GM21447 (cell line): ENCODE measurements around the gene GNAL.
"Not testable (repeated sequence)": the region's sequence is repeated elsewhere in the genome, so short reads cannot be mapped to it uniquely, and the experiment has no call there.

ENCODE experiments used
- ATAC-seq: cut with Tn5 transposase; IDR thresholded peaks from one replicate; pipeline ENCODE4 v1.9.1; 2021; ENCODE audit not compliant: unreplicated experiment

GNAL gene

DNA sequence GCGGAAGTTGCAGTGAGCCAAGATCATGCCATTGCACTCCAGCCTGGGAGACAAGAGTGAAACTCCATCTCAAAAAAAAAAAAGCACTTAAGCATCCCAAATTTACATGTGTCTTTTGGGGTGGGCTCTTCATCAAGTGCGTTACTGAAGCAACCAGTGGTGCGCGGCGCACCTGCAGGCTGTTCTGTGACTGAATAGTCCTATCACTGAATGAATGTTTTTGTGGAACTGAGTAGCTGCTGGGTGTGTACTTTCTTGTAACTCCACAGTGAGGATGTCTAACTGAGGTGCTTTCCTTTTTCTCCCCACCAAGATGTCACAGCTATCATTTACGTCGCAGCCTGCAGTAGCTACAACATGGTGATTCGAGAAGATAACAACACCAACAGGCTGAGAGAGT, 179.2 kb downstream of the GNAL start:
- ATAC-seq: no peak

DNA sequence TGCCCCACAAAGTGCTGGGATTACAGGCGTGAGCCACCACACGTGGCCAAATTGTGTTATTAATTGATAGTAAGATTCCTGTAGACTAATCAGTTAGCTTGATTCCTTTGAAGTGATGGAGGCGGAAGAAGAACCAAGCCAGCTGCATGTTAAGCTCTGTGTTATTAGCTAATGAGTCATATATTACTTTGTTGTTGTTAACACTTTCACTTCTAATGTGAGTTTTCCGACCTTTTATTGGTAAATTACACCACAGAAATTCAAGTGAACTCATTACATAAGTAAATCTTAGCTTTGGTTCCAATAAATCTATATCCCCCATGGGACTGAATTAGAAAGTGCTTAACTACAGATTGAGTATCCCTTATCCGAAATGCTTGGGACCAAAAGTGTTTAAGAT, 182.4 kb downstream of the GNAL start:
- no peak for ATAC-seq

DNA sequence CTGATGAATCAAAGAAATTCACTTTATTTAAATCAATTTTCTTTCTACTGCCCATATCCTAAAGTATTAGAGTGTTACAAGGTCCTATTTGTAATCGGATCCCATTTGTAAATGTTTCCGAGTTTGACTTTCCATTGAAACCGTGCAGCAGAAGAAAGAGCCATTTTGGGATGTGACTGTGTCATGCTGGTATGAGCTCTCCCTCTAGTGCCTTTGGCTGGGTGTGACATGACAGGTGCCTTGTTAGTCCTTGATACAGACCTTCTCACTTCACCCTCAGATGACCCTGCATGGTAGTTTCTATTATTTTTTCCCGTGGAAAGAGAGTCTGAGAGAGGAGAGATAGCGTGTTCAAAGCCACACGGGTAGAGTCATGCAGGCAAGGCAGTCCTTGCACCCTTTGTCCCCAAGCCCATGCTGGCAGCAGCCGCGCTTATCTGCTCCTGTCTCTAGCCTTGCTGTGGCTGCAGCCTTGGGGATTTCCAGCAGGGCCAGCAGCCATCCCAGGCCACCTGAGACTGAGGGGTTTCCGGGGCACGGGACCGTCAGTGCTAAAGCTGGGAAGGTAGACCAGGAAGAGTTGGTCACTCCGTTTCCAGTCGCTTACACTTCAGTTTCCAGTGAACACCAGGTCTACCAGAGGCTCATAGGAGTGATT, 183.5 kb downstream of the GNAL start:
- ATAC-seq: no peak

DNA sequence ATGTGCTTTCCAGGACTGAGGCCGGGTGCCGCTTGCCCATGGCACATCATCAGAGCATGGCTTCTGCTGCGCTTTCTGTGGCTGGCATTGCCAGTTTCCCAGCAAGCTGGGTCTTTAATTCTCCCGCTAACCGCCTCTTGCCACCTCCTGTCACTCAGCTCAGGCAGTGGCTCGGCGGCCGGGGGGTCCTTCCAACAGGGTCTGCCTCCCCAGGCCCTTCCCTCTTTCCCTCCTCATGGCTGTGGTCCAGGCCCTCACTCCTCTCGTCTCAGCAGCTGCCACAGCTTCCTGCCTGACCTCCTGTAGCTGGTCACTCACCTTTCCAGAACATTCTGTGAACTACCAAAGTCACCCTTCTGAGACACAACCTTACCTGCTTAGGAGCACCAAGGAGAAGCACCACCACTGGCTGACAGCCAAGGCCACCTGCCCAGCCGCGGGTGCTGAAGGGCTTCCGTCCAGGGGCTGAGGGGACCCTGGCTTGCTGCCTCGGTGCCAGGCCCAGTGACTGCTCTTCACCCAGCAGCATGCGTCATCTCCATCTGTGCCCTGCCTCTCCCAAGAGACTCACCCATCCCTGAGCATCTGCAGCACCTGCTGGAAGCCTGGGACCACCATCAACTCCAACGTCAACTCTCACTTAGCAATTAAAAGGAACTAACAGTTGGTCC, 184.7 kb downstream of the GNAL start:
- no peak for ATAC-seq

DNA sequence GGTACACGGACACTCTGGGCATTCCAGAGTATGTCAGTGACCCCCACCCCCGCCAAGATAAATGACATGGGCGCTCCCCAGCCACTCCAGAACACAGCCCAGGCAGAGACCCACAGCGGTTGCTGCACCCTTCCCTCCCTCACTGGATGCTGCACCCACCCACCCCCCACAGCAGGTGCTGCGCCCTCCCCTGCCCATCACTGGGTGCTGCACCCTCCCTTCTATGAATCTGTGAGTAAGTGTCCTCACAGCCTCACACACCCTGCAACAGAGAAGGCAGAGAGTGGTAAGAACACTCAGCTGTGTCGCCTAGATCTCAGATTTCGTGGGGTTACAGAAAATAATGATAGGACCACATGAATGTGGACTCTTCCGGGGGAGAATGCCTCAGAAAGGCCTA, 185.6 kb downstream of the GNAL start:
- no peak for ATAC-seq

DNA sequence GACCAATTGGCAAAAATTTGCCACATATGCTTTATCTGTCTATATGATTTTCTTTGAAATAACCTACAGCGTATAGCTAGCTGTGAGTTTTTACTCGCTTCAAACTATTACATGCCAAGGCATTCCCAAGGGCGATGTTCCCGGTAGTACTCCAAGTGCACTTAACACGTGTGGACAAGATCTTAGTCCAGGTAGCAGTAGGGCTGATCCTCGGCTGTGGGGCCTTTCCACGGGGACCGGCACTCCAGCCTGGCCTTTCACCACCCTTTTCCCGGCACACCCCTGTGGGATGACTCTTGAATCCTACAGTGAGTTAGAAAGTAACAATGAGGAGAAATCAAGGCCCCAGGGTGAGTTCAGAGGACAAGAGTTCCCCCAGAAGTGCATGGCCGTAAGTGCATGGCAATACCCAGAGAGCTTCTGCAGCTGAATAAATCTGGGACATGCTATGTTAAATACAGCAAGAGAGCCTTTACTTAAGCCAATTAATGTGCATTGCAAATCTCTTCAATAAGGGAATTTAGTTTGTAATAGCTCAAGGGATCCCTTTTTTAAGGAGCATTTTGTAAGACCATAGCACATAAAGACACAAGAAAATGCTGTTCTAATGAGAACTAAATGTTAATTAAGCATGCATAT, 188.6 kb downstream of the GNAL start:
- no peak for ATAC-seq

DNA sequence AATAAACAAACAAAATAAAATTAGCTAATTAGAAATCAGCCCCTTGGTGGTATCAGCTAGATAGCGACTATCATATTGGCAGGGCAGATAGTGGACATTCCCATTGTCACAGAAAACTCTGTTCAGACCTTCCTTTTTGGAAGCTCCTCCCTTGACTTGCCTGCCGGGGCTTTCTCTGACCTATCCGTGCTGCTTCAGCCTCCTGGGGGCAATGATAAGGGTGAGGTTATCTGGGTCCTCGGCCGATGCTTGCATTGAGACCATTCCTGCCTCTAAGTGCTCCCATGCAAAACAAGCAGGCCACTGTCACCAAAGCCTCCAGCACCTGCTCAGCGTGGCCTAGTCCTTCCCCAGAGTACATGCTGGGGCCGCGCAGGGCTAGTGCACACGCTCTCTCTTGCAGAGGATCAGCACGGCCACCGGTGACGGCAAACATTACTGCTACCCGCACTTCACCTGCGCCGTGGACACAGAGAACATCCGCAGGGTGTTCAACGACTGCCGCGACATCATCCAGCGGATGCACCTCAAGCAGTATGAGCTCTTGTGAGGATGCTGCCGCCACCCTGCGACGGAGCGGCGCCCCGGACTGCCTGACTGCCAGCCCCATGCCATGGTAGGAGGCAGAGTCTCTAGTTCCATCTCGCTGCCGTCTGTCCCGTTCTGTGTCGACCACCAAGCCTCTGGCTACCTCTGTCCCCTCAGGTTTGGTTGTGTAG, 191.7 kb downstream of the GNAL start:
- no peak for ATAC-seq

DNA sequence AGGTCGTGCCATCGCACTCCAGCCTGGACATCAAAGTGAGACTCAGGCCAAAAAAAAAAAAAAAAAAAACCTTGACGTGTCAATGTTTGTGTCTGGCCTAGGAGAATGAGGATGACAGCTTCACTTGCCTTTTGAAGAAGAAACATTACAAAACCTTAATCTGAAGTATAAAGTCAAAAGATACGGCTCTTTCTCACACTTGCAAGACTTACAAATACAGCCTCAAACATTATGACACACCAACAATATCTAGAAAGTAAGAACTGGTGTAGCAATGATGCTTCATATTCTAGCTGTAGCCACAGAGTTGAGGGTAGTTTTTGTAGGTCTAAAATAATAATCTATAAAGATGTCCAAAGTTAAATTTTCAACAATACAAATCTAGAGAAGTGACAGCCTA, 193.6 kb downstream of the GNAL start:
- ATAC-seq: no peak

DNA sequence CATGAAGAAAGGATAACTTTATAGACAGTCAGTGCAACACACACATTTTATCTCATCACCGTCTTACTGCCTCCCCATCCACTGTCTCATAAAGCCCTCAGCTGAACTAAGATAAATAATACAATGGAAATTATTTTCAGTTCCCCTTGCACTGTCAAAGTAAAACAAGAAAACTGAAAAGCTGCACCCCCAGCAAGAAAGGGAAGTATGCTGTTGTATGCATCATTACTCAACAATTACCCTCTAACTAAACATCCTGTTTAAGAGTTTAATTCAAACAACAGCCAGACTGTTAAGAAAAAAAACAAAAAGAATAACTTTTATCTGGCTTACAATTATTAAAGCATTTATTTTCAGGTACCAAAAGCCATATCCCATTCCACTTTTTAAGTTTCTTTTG, 194.1 kb downstream of the GNAL start:
- ATAC-seq: peak; percentile 89

DNA sequence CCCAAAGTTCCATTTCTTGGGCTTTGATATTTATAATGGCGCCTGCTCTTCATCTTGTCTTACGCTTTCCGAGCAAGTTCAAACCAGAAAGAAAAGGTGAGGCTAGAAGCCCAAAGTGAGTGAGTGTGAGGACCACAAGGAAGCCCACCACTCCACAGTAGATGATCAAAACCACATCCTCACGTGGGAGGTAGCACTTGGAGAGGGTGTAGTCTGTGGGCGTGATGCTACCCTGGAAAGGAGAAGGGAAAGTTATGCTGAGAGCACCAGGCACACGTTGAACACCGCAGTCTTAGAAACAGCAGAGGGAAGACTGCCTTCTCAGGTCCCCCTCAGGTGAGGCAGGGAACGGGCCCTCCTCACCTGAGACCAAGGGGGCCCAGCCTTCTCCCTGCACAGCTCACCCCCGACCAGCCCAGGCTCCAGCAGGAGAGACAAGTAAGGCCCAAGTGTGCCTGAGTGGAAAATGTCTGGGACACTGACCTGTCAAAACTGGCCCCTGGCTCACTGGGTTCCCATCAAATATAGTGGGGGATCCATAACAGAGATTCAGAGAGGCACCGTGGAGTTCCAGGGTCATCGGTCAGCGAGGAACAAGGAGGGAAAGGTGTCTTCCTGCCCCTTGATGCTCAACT, 195.4 kb downstream of the GNAL start:
- ATAC-seq: no peak

DNA sequence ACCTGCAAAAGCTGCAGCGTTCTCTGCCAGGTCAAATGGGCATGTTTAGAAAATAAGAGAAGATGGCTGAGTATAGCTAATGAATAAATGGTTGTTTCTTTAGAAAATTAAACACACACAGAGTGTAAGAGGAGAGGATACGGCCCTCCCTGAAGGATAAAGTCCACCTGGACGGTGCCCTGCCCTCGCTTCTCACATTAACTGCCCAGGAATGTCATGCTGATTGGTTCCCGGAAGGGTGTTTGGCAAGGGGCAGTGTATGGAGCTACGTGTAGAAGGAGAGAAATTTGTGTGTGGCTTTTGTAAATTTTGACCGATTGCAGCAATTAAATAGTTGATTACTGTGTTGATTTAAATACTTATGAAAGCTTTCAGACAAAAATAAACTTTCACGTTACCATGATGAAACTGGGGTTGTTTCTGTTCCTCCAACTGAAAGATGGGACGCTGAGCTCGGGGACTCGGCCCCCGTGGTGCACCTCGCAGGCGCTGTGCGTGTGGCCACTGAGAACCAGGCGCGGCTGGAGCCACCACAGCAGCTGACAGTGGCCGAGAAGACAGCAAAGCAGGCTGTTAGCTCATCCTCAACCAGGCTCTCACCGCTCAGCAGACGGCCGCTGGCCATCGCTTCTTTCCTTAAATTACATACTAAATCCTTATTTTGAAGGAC, 196.3 kb downstream of the GNAL start:
- no peak for ATAC-seq

DNA sequence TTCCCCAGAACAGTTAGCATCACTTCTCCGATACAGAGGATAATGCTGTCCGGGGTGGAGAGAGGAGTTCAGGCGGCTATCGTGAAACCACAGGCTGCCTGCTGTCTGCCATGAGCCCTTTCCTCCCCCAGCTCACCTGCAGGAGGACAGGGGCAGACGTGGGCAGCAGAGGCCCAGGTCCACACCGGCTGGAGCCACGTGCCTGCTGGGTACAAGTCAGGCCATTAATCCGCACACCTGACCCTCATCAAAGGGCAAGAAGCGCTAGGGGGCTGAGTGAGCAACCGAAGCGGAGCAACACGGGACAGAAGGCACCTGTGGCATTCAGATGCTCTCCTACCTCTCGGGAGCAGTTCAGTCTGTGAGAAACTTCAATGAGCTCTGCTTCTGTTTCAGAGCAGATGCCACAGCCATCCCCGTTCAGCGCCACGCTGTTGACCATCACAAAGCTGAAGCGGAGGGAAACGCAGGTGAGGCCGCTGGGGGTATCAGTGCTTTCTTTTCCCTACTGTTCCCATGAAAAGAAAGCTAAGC, 197.6 kb downstream of the GNAL start:
- ATAC-seq: no peak

DNA sequence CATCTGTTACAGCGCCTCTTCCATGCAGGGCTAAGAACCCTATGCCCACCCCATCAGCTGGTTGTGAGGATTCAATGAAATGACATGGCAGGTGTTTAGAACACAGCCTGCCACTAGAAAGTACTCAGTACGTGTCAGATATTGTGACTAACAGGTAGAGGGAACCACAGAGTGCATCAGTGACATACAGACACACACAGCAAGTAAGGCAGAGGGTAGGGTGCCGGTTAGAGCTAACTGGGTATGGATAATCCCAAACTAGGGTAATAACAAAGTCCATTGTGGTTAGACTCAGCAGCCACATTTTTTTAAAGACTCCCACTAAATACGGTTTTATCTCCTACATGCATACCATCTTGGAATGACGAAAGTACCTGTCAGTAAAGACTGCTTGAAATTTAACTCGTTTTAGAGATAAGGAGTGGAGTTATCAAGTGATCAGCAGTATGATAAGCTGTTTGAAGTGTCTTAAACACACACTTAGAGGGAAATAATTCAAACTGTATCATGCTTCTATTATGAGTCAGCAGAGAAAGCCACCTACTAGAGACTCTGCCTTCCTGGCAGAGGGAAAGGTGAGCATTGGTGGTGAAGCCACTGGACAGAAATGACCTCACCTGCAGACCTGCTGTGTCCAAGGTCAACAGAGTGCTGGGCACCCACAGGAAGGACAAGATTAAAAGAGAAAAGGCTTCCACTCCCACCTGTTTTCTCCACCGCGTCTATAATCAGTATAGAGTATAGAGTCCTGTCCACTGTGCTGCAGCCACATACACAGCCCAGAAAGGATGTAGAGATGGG, 198.5 kb downstream of the GNAL start:
- ATAC-seq: no peak

DNA sequence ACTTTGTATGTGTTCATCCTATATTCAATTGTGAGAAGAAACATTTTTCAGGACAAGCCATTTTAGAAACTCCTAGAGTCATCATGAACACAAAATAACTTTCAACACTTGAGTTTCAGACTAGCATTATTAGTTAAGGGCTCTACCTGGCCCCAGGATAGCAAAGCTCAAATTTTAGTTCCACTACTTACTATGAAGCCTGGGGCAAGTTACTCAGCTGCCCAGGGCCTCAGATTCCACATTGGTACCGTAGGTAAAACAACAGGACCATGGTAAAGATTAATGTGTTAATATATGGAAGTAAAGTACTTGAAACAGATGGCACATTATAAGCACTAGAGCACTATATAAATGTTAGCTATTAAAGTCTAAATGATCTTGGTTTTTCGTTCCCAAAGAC, 199.7 kb downstream of the GNAL start:
- no peak for ATAC-seq

DNA sequence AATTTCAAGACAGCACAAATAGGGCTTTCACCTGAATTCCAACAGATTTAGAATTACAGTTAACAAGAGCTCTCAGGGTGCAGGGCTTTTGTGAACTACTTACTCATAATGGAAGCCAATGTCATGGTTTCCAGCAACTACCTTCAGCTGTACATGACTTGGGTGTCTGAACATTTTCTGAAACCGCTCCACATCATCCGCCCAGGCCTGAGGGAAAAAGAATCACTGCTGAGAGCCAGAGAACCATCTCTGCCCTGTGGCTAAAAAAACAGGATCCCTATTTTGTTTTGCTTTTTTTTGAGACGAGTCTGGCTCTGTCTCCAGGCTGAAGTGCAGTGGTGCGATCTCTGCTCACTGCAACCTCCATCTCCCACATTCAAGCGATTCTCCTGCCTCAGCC, 200.2 kb downstream of the GNAL start:
- ATAC-seq: no peak

DNA sequence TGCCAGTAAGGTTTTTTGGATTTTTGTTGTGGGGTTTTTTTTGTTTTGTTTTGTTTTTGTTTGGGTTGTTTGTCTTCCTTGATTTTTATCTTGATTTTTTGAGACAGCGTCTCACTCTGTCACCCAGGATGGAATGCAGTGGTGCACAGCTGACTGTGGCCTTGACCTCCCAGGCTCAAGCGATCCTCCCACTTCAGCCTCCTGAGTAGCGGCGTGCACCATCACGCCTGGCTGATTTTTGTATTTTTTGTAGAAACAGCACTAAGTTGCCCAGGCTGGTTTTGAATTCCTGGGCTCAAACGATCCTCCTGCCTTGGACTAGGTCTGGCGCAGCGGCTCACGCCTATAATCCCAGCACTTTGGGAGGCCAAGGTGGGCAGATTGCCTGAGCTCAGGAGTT, 202.7 kb downstream of the GNAL start:
- ATAC-seq: no peak

DNA sequence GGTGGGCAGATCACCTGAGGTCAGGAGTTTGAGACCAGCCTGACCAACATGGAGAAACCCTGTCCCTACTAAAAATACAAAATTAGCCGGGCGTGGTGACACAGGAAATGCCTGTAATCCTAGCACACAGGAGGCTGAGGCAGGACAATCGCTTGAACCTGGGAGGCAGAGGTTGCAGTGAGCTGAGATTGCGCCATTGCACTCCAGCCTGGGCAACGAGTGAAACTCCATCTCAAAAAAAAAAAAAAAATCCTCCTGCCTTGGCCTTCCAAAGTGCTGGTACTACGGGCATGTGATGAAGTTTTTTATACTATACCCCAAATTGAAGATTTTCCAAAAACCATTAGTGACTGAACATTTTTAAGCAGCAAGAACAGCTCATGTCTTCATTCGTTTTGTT, 203.4 kb downstream of the GNAL start:
- not testable (repeated sequence) for ATAC-seq

DNA sequence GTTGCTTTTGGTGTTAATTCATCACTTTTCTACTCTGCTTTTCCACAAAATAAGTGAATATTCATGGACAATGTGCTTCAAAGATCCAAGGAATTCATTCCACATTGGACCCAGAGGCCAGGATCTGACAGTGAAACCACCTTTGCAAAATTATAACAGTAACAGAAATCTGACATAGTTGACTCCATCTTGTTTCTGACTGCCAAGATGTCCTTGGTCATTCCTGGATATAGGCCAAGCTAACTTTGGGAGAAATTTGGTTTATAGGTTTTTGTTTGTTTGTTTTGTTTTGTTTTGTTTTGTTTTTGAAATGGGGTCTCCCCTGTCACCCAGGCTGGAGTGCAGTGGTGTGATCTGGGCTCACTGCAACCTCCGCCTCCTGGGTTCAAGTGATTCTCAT, 208.7 kb downstream of the GNAL start:
- no peak for ATAC-seq

DNA sequence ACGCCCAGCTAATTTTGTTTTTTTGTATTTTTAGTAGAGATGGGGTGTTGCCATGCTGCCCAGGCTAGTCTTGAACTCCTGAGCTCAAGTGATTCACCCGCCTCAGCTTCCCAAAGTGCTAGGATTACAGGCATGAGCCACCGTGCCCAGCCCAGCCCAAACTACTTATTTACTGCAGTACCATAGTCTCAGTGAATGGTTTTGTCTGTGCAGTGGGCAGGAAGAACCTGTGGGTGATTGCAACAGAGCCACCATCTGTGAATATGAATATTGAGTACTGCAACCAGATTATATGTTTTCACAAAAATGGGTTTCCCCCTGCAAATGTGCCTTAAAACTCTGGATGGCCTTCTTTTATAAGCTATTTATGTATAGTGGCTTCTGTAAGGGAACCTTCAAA, 210.0 kb downstream of the GNAL start:
- ATAC-seq: no peak
